HEK293 (cell line): Measurements from ENCODE around the gene PSME1.
A peak's percentile ranks its signal among the peaks of the same experiment; 100 is the strongest.

Experiments
- BCL11A ChIP-seq: fragments of 450-650 bp; formaldehyde crosslinking; IDR thresholded peaks from 2 replicates; pipeline ENCODE4 v1.5.1; 2016; ENCODE audit warnings: low read depth, missing biosample characterization, missing genetic modification characterization
- GLIS2 ChIP-seq: fragments of 450-650 bp; formaldehyde crosslinking; IDR thresholded peaks from 2 replicates; pipeline ENCODE4 v1.5.1; 2016; ENCODE audit warnings: missing biosample characterization, missing genetic modification characterization
- KLF17 ChIP-seq: fragments of 450-650 bp; formaldehyde crosslinking; IDR thresholded peaks from 2 replicates; pipeline ENCODE4 v1.5.1; 2016; ENCODE audit warnings: missing biosample characterization, missing genetic modification characterization
- MZF1 ChIP-seq: fragments of 450-650 bp; formaldehyde crosslinking; IDR thresholded peaks from 2 replicates; pipeline ENCODE4 v1.5.1; 2017; ENCODE audit warnings: missing biosample characterization, missing genetic modification characterization, borderline replicate concordance
- PRDM4 ChIP-seq: fragments of 450-650 bp; formaldehyde crosslinking; IDR thresholded peaks from 2 replicates; pipeline ENCODE4 v1.5.1; 2017; ENCODE audit warnings: missing biosample characterization, missing genetic modification characterization
- SP2 ChIP-seq: fragments of 450-650 bp; formaldehyde crosslinking; IDR thresholded peaks from 2 replicates; pipeline ENCODE4 v1.5.1; 2016; ENCODE audit warnings: missing biosample characterization, missing genetic modification characterization
- SP3 ChIP-seq: fragments of 450-650 bp; formaldehyde crosslinking; IDR thresholded peaks from 2 replicates; pipeline ENCODE4 v1.5.1; 2016; ENCODE audit warnings: missing biosample characterization, missing genetic modification characterization
- SP7 ChIP-seq: fragments of 450-650 bp; formaldehyde crosslinking; IDR thresholded peaks from 2 replicates; pipeline ENCODE4 v1.5.1; 2016; ENCODE audit warnings: missing biosample characterization, missing genetic modification characterization
- ZBTB6 ChIP-seq: fragments of 450-650 bp; formaldehyde crosslinking; IDR thresholded peaks from 2 replicates; pipeline ENCODE4 v1.5.1; 2017; ENCODE audit warnings: missing biosample characterization, missing genetic modification characterization
- ZBTB8A ChIP-seq: fragments of 450-650 bp; formaldehyde crosslinking; IDR thresholded peaks from 2 replicates; pipeline ENCODE4 v1.5.1; 2016; ENCODE audit warnings: missing biosample characterization, missing genetic modification characterization
- ZFHX2 ChIP-seq: fragments of 450-650 bp; formaldehyde crosslinking; conservative IDR thresholded peaks from 2 replicates; pipeline ENCODE4 v1.5.1; 2016; ENCODE audit warnings: missing biosample characterization, missing genetic modification characterization
- ZIC2 ChIP-seq: fragments of 450-650 bp; formaldehyde crosslinking; IDR thresholded peaks from 2 replicates; pipeline ENCODE4 v1.5.1; 2016; ENCODE audit warnings: missing biosample characterization, missing genetic modification characterization
- ZNF146 ChIP-seq: fragments of 450-650 bp; formaldehyde crosslinking; IDR thresholded peaks from 2 replicates; pipeline ENCODE4 v1.5.1; 2016; ENCODE audit warnings: missing biosample characterization, missing genetic modification characterization
- ZNF184 ChIP-seq: fragments of 450-650 bp; IDR thresholded peaks from 2 replicates; pipeline ENCODE4 v1.5.1; 2018; ENCODE audit warnings: missing biosample characterization, mild to moderate bottlenecking, missing genetic modification characterization
- ZNF2 ChIP-seq: fragments of 450-650 bp; formaldehyde crosslinking; IDR thresholded peaks from 2 replicates; pipeline ENCODE4 v1.5.1; 2016; ENCODE audit warnings: missing biosample characterization, missing genetic modification characterization
- ZNF239 ChIP-seq: fragments of 450-650 bp; formaldehyde crosslinking; IDR thresholded peaks from 2 replicates; pipeline ENCODE4 v1.5.1; 2016; ENCODE audit warnings: missing biosample characterization, missing genetic modification characterization
- ZNF248 ChIP-seq: fragments of 450-650 bp; formaldehyde crosslinking; IDR thresholded peaks from 2 replicates; pipeline ENCODE4 v1.5.1; 2017; ENCODE audit warnings: missing biosample characterization, missing genetic modification characterization
- ZNF335 ChIP-seq: fragments of 450-650 bp; formaldehyde crosslinking; conservative IDR thresholded peaks from 2 replicates; pipeline ENCODE4 v1.5.1; 2016; ENCODE audit warnings: missing biosample characterization, missing genetic modification characterization
- ZNF37A ChIP-seq: fragments of 450-650 bp; IDR thresholded peaks from 2 replicates; pipeline ENCODE4 v1.5.1; 2018; ENCODE audit warnings: missing biosample characterization, missing genetic modification characterization
- ZNF391 ChIP-seq: fragments of 450-650 bp; formaldehyde crosslinking; IDR thresholded peaks from 2 replicates; pipeline ENCODE4 v1.5.1; 2016; ENCODE audit warnings: low read depth, missing biosample characterization, missing genetic modification characterization, borderline replicate concordance
- ZNF394 ChIP-seq: fragments of 450-650 bp; formaldehyde crosslinking; IDR thresholded peaks from 2 replicates; pipeline ENCODE4 v1.5.1; 2016; ENCODE audit warnings: missing biosample characterization, missing genetic modification characterization, mild to moderate bottlenecking, moderate library complexity, borderline replicate concordance
- ZNF398 ChIP-seq: fragments of 450-650 bp; formaldehyde crosslinking; IDR thresholded peaks from 2 replicates; pipeline ENCODE4 v1.5.1; 2017; ENCODE audit warnings: missing biosample characterization, missing genetic modification characterization
- ZNF561 ChIP-seq: fragments of 450-650 bp; IDR thresholded peaks from 2 replicates; pipeline ENCODE4 v1.5.1; 2018; ENCODE audit warnings: missing biosample characterization, missing genetic modification characterization, borderline replicate concordance
- ZNF621 ChIP-seq: fragments of 450-650 bp; formaldehyde crosslinking; IDR thresholded peaks from 2 replicates; pipeline ENCODE4 v1.5.1; 2017; ENCODE audit warnings: missing biosample characterization, missing genetic modification characterization
- ZNF629 ChIP-seq: fragments of 450-650 bp; formaldehyde crosslinking; IDR thresholded peaks from 2 replicates; pipeline ENCODE4 v1.5.1; 2017; ENCODE audit warnings: missing biosample characterization, missing genetic modification characterization
- ZNF639 ChIP-seq: fragments of 450-650 bp; formaldehyde crosslinking; IDR thresholded peaks from 2 replicates; pipeline ENCODE4 v1.5.1; 2016; ENCODE audit warnings: missing biosample characterization, missing genetic modification characterization
- ZNF692 ChIP-seq: fragments of 450-650 bp; formaldehyde crosslinking; IDR thresholded peaks from 2 replicates; pipeline ENCODE4 v1.5.1; 2016; ENCODE audit warnings: missing biosample characterization, missing genetic modification characterization
- ZNF701 ChIP-seq: fragments of 450-650 bp; formaldehyde crosslinking; IDR thresholded peaks from 2 replicates; pipeline ENCODE4 v1.5.1; 2016; ENCODE audit warnings: missing biosample characterization, missing genetic modification characterization
- ZNF777 ChIP-seq: fragments of 450-650 bp; formaldehyde crosslinking; IDR thresholded peaks from 2 replicates; pipeline ENCODE4 v1.5.1; 2017; ENCODE audit warnings: missing biosample characterization, missing genetic modification characterization, borderline replicate concordance
- ZSCAN30 ChIP-seq: fragments of 450-650 bp; IDR thresholded peaks from 2 replicates; pipeline ENCODE4 v1.5.1; 2018; ENCODE audit warnings: missing biosample characterization, mild to moderate bottlenecking, missing genetic modification characterization, moderate library complexity
- ZXDB ChIP-seq: fragments of 450-650 bp; formaldehyde crosslinking; IDR thresholded peaks from 2 replicates; pipeline ENCODE4 v1.5.1; 2016; ENCODE audit warnings: missing biosample characterization, missing genetic modification characterization

PSME1 gene

GRCh38 chr14:24113801-24114531 is 22.0 kb upstream of the PSME1 start (continued):
- no peak for TF ChIP-seq PRDM4 (tag by site-specific recombination)
- TF ChIP-seq BCL11A (tag by site-specific recombination) = 0 out of 2 replicates have a peak, but pooled peaks have one; percentile 24
- TF ChIP-seq ZNF621 (tag by site-specific recombination) = no peak
- peak; percentile 29; the same call in 1 of the 2 replicates for TF ChIP-seq ZNF184 (tag by site-specific recombination)
- TF ChIP-seq ZNF701 = peak; percentile 97
- TF ChIP-seq SP7 (tag by site-specific recombination) = peak; percentile 38
- TF ChIP-seq SP3 (tag by site-specific recombination) = no peak
- TF ChIP-seq ZNF146 (tag by site-specific recombination) = 0 out of 2 replicates have a peak, but pooled peaks have one; percentile 2
- TF ChIP-seq GLIS2 = peak; percentile 87
- 0 out of 2 replicates have a peak, but pooled peaks have one; percentile 33 for TF ChIP-seq ZNF561 (tag by site-specific recombination)
- TF ChIP-seq ZNF239 (tag by site-specific recombination) = peak; percentile 90
- peak; percentile 73; the same call in 1 of the 2 replicates for TF ChIP-seq ZNF639
- peak; percentile 78 for TF ChIP-seq ZIC2
- no peak for TF ChIP-seq ZBTB6 (tag by site-specific recombination)
- peak; percentile 99 for TF ChIP-seq ZNF398 (tag by site-specific recombination)
- TF ChIP-seq SP2 (tag by site-specific recombination) = peak; percentile 53
- TF ChIP-seq KLF17 (tag by site-specific recombination) = peak; percentile 67; the same call in 1 of the 2 replicates
- TF ChIP-seq ZNF37A (tag by site-specific recombination) = no peak
- TF ChIP-seq ZNF248 (tag by site-specific recombination) = no peak
- peak; percentile 48; the same call in 1 of the 2 replicates for TF ChIP-seq ZNF2 (tag by site-specific recombination)
- TF ChIP-seq ZSCAN30 (tag by site-specific recombination) = peak; percentile 47; the same call in 1 of the 2 replicates
- TF ChIP-seq ZFHX2 (tag by site-specific recombination) = peak; percentile 79
- no peak; the same call in 1 of the 2 replicates for TF ChIP-seq ZNF629 (tag by site-specific recombination)
- peak; percentile 87 for TF ChIP-seq ZNF335
- TF ChIP-seq ZNF692 (tag by site-specific recombination) = peak; percentile 96
- TF ChIP-seq ZBTB8A (tag by site-specific recombination) = 0 out of 2 replicates have a peak, but pooled peaks have one; percentile 38
- peak; percentile 79 for TF ChIP-seq ZXDB (tag by site-specific recombination)
- 0 out of 2 replicates have a peak, but pooled peaks have one; percentile 70 for TF ChIP-seq ZNF391 (tag by site-specific recombination)
- TF ChIP-seq ZNF394 (tag by site-specific recombination) = peak; percentile 14; the same call in 1 of the 2 replicates
- peak; percentile 45; the same call in 1 of the 2 replicates for TF ChIP-seq MZF1 (tag by site-specific recombination)
- TF ChIP-seq ZNF777 (tag by site-specific recombination) = no peak
